Ishikawa (cell line): ENCODE measurements around the gene PCDHGA12.

Experiments used
- CEBPB ChIP-seq: IDR thresholded peaks from 2 replicates; pipeline ENCODE4 v1.6.1; 2012
- CREB1 ChIP-seq: IDR thresholded peaks from 2 replicates; pipeline ENCODE4 v1.6.1; 2012; ENCODE audit warnings: low read depth
- EP300 ChIP-seq: IDR thresholded peaks from 2 replicates; pipeline ENCODE4 v1.6.1; 2012; ENCODE audit warnings: borderline replicate concordance
- FOXM1 ChIP-seq: IDR thresholded peaks from 2 replicates; pipeline ENCODE4 v1.6.1; 2012; ENCODE audit warnings: low read depth, borderline replicate concordance
- MAX ChIP-seq: IDR thresholded peaks from 2 replicates; pipeline ENCODE4 v1.6.1; 2012
- NFIC ChIP-seq: IDR thresholded peaks from 2 replicates; pipeline ENCODE4 v1.6.1; 2012
- RAD21 ChIP-seq: IDR thresholded peaks from 2 replicates; pipeline ENCODE4 v1.6.1; 2012; ENCODE audit warnings: low read depth
- REST ChIP-seq: IDR thresholded peaks from 2 replicates; pipeline ENCODE4 v1.6.1; 2012; ENCODE audit warnings: low read depth, mild to moderate bottlenecking
- TAF1 ChIP-seq: IDR thresholded peaks from 2 replicates; pipeline ENCODE4 v1.6.1; 2012; ENCODE audit warnings: low read depth, mild to moderate bottlenecking
- TCF12 ChIP-seq: IDR thresholded peaks from 2 replicates; pipeline ENCODE4 v1.6.1; 2012; ENCODE audit warnings: low read depth
- TEAD4 ChIP-seq: IDR thresholded peaks from 2 replicates; pipeline ENCODE4 v1.6.1; 2012
- USF1 ChIP-seq: IDR thresholded peaks from 2 replicates; pipeline ENCODE4 v1.6.1; 2012
- YY1 ChIP-seq: IDR thresholded peaks from 2 replicates; pipeline ENCODE4 v1.6.1; 2012; ENCODE audit warnings: low read depth

Gene PCDHGA12

GRCh38 chr5:141440341-141440740 lies 10.0 kb downstream of the PCDHGA12 start:
- TF ChIP-seq RAD21 (no peak), USF1 (no peak), NFIC (no peak), CREB1 (no peak)

- TF ChIP-seq CEBPB (no peak), EP300 (no peak), TAF1 (no peak), NFIC (no peak), FOXM1 (no peak), YY1 (no peak), CREB1 (no peak)
These were observed 11.4 kb downstream of the PCDHGA12 start for GRCh38 chr5:141441571-141442170.

GRCh38 chr5:141465351-141465750 lies 35.0 kb downstream of the PCDHGA12 start:
- TF ChIP-seq TEAD4 (no peak), USF1 (no peak), CEBPB (no peak), NFIC (no peak), FOXM1 (no peak)

- TF ChIP-seq NFIC (peak; percentile 87), TEAD4 (peak; percentile 33; the same call in 1 of the 2 replicates), REST (no peak), FOXM1 (no peak), CREB1 (no peak), YY1 (no peak), RAD21 (peak; percentile 54; the same call in 1 of the 2 replicates), TAF1 (0 out of 2 replicates have a peak, but pooled peaks have one; percentile 6), USF1 (no peak), MAX (peak; percentile 85), TCF12 (no peak)
These were observed 45.4 kb downstream of the PCDHGA12 start, which contains the start of gene PCDHGC3 for GRCh38 chr5:141475625-141476131. Gene PCDHGC3, plus strand, starts transcription at chr5:141475966. Its CDS starts 151 bp downstream, at chr5:141476117.

- TF ChIP-seq USF1 (no peak), TAF1 (0 out of 2 replicates have a peak, but pooled peaks have one; percentile 22), MAX (peak; percentile 27; the same call in 1 of the 2 replicates)
These were observed 46.0 kb downstream of the PCDHGA12 start for GRCh38 chr5:141476132-141476911.

GRCh38 chr5:141477044-141477575 lies 46.8 kb downstream of the PCDHGA12 start:
- TF ChIP-seq REST (no peak), NFIC (no peak), YY1 (no peak)
